HUES6 (cell line): Measurements from ENCODE around the gene NTPCR.
A peak's percentile ranks its signal among the peaks of the same experiment; 100 is the strongest.

Source experiments
- H3K27ac ChIP-seq: 2 replicates; pipeline ENCODE4 v1.7.0; 2013; ENCODE audit warnings: low read depth, mild to moderate bottlenecking, low read length, inconsistent platforms
- H3K27me3 ChIP-seq: 2 replicates; pipeline ENCODE4 v1.6.1; 2013; ENCODE audit warnings: low read length; ENCODE audit not compliant: control insufficient read depth, insufficient read depth
- H3K36me3 ChIP-seq: 2 replicates; pipeline ENCODE4 v1.6.1; 2013; ENCODE audit warnings: low read length; ENCODE audit not compliant: control insufficient read depth, insufficient read depth
- H3K4me1 ChIP-seq: 2 replicates; pipeline ENCODE4 v1.6.1; 2013; ENCODE audit warnings: low read length; ENCODE audit not compliant: control insufficient read depth, insufficient read depth
- H3K4me3 ChIP-seq: 2 replicates; pipeline ENCODE4 v1.5.1; 2013; ENCODE audit warnings: low read depth, low read length
- H3K9ac ChIP-seq: one replicate; pipeline ENCODE4 v1.6.1; 2013; ENCODE audit warnings: mild to moderate bottlenecking, low read length
- H3K9me3 ChIP-seq: 2 replicates; pipeline ENCODE4 v1.6.1; 2013; ENCODE audit warnings: low read depth, low read length; ENCODE audit not compliant: control insufficient read depth, insufficient read depth

Gene NTPCR

GRCh38 chr1:232949636-232950196 is 695 bp upstream of the NTPCR start:
- H3K27ac ChIP-seq, result peak overlapping the region; percentile 73
- peaks cover 34% of the 10 kb centered on the region for H3K4me1 ChIP-seq
- peak overlapping the region; percentile 77 for H3K9ac ChIP-seq
- peak overlapping the region; percentile 73 for H3K4me3 ChIP-seq
- no peaks in the 10 kb centered on the region for H3K27me3 ChIP-seq
- no peaks in the 10 kb centered on the region for H3K9me3 ChIP-seq
- no peaks in the 10 kb centered on the region for H3K36me3 ChIP-seq

DNA sequence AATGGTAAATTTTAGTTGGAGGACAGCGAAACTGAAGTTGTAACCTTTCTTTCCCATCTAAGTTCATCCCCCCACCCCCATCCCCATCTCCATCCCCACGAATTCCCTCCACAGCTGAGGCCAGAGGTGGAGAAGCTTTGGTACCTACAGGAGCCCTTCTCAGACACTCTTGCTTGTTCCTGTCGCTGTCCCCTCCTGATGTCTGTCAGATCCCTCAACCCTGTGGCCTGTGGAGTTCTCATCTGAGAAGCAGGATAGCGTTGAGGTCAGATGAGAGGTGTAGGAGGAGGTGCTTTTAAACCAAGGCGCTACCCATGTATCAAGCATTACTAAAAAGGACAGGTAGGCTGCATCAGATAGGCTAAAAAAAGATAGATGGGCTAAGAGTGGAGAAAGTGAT is 769 bp downstream of the NTPCR start:
- Histone ChIP-seq H3K9me3 (no peaks in the 10 kb centered on the region), H3K4me1 (peaks cover 34% of the 10 kb centered on the region), H3K9ac (peak overlapping the region; percentile 75), H3K4me3 (peak overlapping the region; percentile 73), H3K27me3 (no peaks in the 10 kb centered on the region), H3K36me3 (peaks cover 3% of the 10 kb centered on the region), H3K27ac (no peak overlapping the region)

- Histone ChIP-seq H3K36me3 (peaks cover 8% of the 10 kb centered on the region), H3K27ac (no peak overlapping the region), H3K4me3 (peak overlapping the region; percentile 73), H3K9ac (no peak overlapping the region), H3K4me1 (peaks cover 34% of the 10 kb centered on the region), H3K9me3 (no peaks in the 10 kb centered on the region), H3K27me3 (no peaks in the 10 kb centered on the region)
Measured at GRCh38 chr1:232951605-232952004, 1.2 kb downstream of the NTPCR start.

- peak overlapping the region; percentile 13; the same call in 1 of the 2 replicates for H3K4me3 ChIP-seq
- H3K9ac ChIP-seq, result no peak overlapping the region
- no peaks in the 10 kb centered on the region for H3K27me3 ChIP-seq
- H3K27ac ChIP-seq, result peak overlapping the region; percentile 75
- peaks cover under 1% of the 10 kb centered on the region; the same call in 1 of the 2 replicates for H3K9me3 ChIP-seq
- peaks cover 20% of the 10 kb centered on the region for H3K36me3 ChIP-seq
- H3K4me1 ChIP-seq, result peaks cover 34% of the 10 kb centered on the region
Measured at GRCh38 chr1:232952514-232953499, 2.4 kb downstream of the NTPCR start.

DNA sequence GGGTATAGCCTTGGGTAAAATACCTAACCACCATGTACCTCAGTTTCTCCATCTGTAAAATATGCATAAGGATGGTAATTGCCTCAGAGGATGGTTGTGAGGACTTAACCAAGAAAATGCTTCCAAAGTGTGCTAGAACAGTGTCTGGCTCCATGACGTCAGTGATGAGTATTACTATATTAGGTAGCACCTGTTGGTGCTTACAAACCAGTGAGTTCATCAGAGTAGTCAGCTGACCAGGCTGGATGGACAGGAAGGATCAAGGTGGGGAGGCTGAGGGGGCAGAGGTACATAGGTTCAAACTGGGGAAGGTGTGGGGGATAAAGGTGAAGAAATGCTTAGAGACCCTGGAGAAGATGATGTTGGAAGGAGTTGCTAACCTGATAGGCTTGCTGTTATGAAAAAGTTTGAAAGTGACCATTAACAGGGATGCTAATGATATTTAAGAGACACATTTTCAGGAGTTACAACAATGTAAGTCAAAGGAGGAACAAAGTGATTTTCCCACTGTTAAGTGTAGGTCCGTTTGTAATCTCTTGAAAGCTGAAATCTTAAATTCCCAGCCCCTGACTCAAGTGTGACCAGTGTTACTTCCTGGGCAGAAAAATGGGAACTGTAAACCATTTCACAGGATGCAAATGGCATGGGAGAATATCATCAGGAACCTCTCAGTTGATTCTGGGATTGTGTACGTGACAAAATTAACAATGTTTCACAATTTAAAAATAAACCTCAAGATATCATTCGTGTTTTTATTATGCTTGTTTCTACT is 4.4 kb downstream of the NTPCR start:
- H3K9me3 ChIP-seq, result peaks cover 9% of the 10 kb centered on the region; the same call in 1 of the 2 replicates
- H3K4me1 ChIP-seq, result peaks cover 28% of the 10 kb centered on the region
- H3K4me3 ChIP-seq, result no peak overlapping the region
- peaks cover 38% of the 10 kb centered on the region for H3K36me3 ChIP-seq
- no peak overlapping the region for H3K9ac ChIP-seq
- H3K27ac ChIP-seq, result no peak overlapping the region
- H3K27me3 ChIP-seq, result no peaks in the 10 kb centered on the region

- Histone ChIP-seq H3K9ac (no peak overlapping the region), H3K27ac (no peak overlapping the region), H3K4me1 (peaks cover 26% of the 10 kb centered on the region), H3K9me3 (peaks cover 9% of the 10 kb centered on the region; the same call in 1 of the 2 replicates), H3K36me3 (peaks cover 46% of the 10 kb centered on the region), H3K27me3 (no peaks in the 10 kb centered on the region), H3K4me3 (no peak overlapping the region)
Measured at GRCh38 chr1:232956081-232956480, 5.7 kb downstream of the NTPCR start.

DNA sequence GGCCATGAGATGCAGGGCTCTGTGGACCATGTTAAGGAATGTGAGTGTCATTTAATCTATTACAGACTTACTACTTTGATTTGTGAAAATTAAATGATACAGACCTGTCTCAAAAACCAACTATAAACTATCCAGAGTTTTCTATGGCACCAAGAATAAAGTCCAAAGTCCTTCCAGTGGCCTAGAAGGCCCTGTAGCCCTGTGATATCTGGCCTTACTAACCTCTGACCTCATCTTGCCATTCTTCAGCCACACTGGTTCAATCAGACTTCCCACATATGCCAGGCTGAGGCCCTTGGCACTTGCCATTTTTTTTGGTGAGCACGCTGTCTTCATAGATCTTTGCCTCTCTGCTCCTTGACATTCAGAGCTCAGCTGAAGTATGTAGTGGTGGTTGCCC is 7.7 kb downstream of the NTPCR start:
- Histone ChIP-seq H3K36me3 (peaks cover 52% of the 10 kb centered on the region), H3K4me1 (peaks cover 15% of the 10 kb centered on the region), H3K9ac (no peak overlapping the region), H3K27ac (no peak overlapping the region), H3K9me3 (peaks cover 9% of the 10 kb centered on the region; the same call in 1 of the 2 replicates), H3K4me3 (no peak overlapping the region), H3K27me3 (no peaks in the 10 kb centered on the region)

DNA sequence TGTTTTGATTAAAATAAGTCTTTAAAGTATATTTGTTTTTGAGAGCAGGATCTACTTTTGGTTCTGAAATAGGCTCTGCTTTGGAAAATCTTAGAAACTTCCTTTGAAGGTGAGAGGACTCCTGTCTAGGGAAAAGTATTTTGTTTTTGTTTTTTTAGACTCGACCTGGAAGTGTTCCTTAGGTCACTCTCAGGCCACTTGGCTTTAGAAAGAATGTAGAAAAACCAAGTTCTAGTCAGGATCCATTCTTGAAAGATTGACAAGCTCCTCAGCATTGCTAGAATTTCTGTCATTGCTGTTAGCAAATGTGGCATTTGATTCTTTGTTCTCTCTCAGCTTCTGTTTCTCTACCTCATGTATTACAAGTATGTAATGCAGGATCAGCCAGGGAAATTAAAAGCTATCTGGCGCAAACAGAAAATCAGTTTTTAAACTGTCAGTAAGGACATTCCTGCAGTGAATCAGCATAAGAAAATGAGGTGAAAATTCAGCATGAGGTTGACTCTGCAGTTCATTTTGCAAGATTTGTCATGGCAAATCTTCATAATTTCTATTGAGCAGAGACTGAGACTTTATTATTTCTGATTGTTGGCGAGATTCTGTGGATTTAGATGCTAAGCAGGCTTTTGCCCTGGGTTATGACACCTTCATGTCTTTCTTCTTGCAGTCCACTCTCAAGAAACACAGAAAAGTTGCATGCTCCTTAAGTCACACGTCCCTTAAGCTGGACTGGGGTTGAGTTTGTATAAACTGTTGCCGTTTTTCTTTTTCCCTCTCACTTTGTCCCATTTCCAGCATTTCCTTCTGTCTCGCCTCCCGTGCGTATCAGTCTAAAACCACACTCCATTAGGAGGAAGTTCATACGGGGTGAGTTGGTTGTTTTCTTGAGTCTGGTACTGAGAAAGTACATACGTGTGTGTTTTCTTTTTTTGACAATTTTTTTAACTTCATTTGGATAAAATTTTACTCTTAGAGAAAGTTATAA is 12.6 kb downstream of the NTPCR start:
- H3K9me3 ChIP-seq, result peaks cover 6% of the 10 kb centered on the region; the same call in 1 of the 2 replicates
- H3K27ac ChIP-seq, result no peak overlapping the region
- no peak overlapping the region for H3K4me3 ChIP-seq

GRCh38 chr1:232964601-232965000 is 14.2 kb downstream of the NTPCR start:
- Histone ChIP-seq H3K27ac (no peak overlapping the region), H3K4me3 (no peak overlapping the region), H3K9me3 (no peaks in the 10 kb centered on the region), H3K4me1 (no peaks in the 10 kb centered on the region; the same call in 1 of the 2 replicates), H3K9ac (no peak overlapping the region), H3K27me3 (no peaks in the 10 kb centered on the region), H3K36me3 (peaks cover 70% of the 10 kb centered on the region)

More for the DNA sequence above, 12.6 kb downstream of the NTPCR start:
- peaks cover 69% of the 10 kb centered on the region for H3K36me3 ChIP-seq
- H3K9ac ChIP-seq, result no peak overlapping the region
- no peaks in the 10 kb centered on the region; the same call in 1 of the 2 replicates for H3K4me1 ChIP-seq
- H3K27me3 ChIP-seq, result no peaks in the 10 kb centered on the region
